Stimulated activated CD4-positive, alpha-beta T cell treated with anti-CD3 and anti-CD28 coated beads, Interleukin-12 subunit alpha, Interleukin-12 subunit beta, amount 100 ng/mL, for 24 hours (primary cell): ENCODE data around the gene AKR7A3.
"Not testable (repeated sequence)": the region's sequence is repeated elsewhere in the genome, so short reads cannot be mapped to it uniquely, and the experiment has no call there.

Experiments used
- DNase-seq, 2 experiments: peaks; one replicate each; pipeline ENCODE4 v3.0.0-alpha.2; 2020; ENCODE audit warnings: low read depth in 2 of 2

The AKR7A3 gene

DNA sequence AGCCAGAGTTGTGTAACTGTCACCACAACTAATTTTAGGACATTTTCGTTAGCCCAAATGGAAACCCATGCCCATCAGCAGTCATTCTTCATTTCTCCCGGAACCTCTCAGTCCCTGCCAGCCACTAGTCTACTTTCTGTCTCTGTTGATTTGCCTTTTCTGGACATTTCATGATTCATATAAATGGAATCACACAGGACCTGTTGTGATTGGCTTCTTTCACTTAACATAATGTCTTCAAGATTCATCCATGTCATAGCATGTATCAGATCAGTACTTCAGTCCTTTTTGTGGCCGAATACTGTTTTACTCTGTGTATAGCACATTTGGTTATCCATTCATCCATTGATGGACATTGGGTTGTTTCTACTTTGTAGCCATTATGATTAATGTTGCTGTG is 30.6 kb upstream of the AKR7A3 start:
- no peak for DNase-seq

DNA sequence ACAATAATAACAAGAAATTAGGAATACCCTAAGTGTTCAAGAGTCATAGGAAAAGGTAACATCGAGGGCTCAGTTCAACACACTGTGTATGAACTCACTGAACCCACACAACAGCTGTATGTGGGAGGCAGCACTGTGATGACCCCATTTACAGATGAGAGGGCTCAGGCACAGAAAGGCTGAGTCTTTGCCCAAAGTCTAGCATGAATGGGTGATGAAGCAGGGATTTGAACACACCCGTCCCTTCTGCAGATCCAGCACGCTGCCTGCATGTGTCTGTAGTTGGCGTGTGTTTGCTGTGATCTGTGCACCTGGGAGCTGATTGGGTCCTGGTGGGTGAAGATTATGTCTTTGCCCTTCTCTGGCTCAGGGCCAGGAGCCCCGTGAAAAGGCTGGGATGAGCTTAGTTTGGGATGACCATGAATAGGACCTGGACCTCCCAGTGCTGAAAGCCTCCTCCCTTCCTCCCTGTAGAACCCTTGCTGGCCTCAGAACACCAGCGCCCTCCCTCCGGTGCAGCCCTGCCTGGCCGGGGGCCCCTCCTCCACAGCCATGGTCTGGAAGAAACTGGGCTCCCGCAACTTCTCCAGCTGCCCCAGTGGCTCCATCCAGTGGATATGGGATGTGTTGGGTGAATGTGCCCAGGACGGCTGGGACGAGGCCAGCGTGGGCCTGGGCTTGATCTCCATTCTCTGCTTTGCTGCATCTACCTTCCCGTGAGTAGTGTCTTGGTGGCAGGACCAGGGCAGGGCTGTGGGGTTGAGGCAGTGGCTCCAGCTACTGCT is 28.7 kb upstream of the AKR7A3 start:
- no peak for DNase-seq

DNA sequence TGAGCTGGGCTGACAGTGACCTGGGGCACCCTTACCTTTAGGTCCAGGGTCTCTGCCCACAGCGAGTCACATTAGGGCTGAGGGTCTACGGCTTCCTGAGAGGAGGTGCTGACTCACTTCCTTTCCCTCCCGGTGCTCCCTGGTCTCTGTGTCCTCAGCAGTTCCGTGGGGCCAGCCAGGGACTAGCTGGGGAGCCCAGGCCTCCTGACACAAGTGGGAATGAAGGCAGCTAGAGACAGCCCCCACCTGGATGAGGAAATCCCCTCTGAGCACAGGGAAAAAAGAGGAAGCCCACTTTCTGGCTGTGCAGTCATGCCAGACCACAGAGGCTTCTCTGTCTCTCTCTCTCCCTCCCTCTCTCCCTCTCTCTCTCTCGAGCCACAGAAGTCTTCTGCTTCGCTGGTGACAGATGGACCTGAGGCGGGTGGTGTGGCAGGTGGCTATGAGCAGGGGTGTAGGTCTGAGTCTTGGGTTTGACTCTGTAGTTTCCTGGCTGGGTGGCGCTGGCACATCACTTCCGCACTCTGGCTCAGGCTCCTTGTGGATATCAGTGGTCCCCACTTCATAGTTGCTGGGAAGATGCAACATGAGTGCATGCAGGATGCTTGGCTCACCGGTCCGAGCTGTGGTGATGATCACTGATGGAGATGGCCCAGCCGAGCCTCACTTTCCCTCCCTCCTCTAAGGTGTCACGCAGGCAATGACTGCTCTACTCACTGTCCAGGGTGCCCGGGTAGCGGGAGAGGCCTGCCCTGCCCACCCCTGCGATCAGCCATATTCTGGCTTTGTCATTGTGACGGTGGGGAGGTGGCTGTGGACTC is 27.0 kb upstream of the AKR7A3 start:
- no peak for DNase-seq

DNA sequence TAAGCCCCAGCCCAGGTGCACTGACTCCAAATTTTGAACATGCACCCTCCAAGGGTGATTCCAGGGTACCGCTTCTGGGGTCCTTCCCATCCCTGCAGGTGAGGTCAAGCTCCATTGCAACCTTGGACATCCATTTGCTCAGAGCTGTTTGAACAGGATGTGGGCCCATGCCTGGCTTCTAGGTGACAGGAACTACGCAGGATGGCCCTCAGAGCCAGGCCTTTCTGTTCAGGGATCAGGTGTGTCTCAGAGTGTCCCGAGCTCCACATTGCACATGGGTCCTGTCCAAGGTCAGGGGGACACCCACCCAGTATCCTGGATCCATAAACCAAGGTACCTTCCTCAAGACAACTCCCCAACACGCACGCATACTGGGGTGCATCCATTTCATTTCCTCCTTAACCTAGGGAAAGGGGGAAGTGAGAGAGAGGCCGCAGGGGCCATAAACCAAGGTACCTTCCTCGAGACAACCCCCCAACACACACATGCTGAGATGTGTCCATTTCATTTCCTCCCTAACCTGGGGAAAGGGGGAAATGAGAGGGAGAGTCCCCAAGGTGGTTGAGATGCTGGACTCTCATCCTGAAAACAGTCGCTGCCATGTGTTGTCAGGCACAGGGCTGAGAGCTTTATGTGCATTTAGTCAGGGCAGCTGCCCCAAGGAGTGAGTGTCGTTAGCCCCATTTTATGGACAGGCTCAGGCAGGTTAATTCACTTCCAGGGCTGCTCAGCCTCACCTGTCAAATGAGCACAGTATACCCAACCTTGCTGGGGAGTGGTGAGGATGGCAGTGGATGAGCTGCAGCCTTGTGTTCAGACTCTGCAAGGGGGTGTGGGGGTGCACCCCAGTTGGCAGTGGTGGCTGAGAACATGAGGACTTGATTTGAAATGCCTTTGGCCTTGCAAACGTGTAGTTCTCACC is 25.7 kb upstream of the AKR7A3 start:
- no peak for DNase-seq

DNA sequence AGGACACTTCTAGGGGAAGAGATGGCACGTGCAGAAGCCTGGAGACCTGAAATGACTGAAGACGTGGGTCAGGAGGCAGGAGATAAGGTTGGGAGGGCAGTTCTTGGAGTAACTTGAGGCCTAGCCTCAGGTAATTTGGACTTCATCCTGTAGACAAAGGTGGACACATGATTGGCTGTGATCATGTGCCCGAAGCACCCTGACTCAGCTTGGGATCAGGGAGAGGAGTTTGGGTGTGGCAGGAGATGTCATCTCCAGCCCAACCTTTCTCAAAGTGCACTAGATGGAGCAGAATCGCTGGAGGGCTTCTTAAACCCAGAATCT is 25.0 kb upstream of the AKR7A3 start:
- DNase-seq, result no peak

DNA sequence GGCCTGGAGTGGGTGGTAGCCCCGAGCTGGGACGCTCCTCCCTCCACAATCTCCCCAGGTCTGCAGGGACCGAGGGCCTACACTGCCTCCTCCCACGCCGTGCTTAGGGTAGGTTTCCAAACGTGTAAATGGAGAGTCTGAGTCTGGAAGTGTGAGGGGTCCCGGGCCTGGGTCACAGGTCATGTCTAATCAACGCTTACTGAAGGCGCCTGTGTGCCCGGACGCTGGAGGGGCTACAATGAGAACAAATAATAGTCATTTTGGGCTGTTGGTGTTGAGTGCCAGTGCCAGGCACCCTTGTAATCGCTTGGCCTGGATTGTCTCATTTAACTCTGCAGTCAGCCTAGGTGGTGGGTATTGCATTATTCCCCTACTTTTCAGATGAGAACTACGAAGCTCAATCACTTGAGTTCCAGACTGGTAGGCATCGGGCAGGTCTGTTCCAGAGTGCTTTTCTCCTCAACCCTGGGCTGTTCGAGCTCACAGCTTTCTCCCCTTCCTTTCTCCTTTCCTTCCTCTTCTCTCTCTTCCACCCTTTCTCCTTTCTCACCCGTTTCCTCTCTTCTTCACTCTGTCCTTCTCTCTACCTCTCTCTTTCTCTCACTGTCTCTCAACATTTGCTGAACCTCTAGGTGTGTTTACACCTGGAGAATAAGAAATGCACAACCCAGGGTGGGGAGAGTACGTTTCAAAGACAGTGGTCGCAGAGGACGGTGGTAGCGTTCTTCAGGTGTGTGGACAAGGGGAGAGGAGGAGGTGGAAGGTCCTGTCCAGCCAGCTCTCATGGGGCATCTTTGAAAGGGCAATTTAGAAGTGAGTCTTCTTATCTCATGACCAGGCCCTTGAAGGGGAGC is 24.4 kb upstream of the AKR7A3 start:
- no peak for DNase-seq

DNA sequence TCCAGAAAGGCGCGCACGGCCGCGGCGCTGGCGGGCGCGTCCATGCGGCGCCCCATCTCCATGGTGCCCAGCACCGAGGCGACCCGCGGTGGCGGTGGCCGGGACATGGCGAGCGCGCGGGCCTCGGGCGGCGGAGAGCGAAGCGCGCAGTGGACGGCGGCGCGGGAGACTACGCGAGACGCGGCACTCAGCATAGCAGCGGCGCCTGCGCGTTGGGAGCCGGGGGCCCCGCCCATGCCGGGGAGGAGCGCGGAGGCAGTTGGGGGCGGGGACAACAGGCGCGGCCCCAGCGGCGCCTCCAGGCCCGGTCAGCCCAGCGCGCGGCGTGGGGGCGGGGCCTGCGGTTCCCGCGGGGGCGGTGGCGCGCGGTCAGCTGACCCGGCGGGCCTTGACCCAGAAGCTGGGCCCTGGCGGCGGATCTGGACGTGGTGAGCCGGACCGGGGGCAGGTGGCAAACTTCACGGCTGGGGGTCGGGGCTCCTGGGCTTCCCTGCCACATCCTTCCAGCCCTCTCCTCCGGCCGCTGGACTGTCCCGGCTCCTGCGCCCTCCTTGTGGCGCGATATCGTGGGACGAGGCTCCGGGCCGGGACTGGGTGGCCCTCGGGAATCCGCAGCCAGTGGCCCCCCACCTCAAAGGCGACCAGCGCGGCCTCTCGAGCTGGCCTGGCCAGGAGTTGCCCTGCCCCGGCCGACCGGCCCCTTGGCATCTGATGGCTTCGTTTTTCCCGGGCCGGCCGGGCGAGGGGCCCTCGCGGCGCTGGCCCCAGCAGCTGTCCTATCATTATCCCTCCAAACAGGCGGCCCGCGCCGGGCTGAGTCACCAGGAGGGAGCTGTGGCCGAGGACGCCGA is 23.6 kb upstream of the AKR7A3 start, which contains the start of the genes AKR7A2 and SLC66A1:
TSS of gene AKR7A2 (minus strand) at position 214 of the 851 bp plus-strand sequence. CDS start at position 194, 20 bp downstream.
TSS of gene SLC66A1 (plus strand) at position 396 of the 851 bp plus-strand sequence. CDS start 5,352 bp downstream, outside the sequence.
- peak; percentile 84 to 85 for DNase-seq

DNA sequence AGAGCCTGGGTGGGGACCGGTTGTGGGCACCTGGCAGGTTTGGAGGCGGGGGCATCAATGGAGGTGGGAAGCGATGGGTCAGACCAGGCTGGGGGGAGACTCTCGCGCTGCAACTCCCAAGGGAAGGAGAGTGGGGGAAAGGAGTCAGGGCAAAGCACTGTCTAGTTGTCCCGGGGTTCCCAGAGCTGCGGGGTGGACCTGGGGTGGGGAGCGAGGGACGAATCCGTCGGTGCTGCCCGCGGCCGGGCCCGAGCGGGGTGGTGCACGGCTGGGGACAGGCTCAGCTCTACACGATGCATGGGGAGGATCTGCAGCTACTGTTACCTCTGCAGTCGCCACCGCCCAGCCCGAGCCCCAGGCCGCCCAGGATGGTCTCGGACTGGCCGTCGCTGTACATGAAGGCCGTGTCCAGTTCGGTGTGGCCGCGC is 22.9 kb upstream of the AKR7A3 start:
- no peak for DNase-seq

DNA sequence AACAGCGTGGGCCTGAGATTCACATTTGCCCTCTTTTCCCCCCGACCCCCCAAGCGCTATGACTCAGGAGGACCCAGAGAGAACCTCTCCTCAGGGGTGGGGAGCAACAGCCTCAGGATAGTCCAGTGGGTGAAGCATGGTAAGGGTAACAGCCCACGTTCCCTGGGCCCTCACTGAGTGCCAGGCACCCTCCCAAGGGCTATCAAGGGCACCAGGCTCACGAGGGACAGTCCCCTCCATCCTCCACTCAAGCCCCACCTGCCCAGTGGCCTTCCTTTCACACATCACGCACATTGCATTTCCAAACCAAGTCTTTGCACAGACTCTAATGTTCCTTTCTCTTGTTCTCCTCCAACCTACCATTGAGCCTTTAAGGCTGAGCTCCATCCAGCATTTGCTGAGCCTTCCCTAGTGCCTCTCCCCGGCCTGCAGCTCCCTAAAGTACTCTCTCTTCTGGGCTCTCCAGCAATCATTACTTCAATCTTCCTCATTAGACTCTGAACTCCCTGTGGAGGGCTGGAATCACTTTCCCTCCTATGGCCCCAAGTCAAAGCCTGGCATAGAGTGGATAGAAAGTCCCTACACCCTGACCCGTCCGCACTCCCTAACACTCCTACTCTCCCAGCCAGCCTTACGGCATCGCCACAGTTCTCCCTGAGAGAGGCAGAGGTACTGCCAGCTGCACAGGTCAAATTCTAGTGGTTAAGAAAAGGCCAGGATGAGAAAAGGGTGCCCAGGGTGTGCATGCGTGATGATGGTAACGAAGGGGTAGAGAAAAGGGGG is 22.3 kb upstream of the AKR7A3 start:
- no peak for DNase-seq

DNA sequence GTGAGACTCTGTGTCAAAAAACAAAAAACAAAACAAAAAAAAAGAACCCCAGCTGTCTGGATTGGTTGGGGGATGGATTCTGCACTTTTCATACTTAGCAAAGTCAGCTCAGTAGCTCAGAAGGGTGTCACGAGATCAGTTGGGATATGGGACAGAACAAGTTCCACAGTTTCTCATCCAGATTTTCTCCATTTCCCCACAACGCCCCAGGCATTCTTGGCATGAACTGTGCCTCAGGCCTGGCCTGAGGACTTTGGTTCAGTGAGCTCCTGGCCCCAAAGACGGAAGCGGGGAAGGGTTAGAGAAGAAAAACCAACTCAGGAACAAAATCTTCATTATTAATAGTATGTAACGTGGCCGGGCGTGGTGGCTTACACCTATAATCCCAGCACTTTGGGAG is 21.5 kb upstream of the AKR7A3 start:
- DNase-seq, result no peak

DNA sequence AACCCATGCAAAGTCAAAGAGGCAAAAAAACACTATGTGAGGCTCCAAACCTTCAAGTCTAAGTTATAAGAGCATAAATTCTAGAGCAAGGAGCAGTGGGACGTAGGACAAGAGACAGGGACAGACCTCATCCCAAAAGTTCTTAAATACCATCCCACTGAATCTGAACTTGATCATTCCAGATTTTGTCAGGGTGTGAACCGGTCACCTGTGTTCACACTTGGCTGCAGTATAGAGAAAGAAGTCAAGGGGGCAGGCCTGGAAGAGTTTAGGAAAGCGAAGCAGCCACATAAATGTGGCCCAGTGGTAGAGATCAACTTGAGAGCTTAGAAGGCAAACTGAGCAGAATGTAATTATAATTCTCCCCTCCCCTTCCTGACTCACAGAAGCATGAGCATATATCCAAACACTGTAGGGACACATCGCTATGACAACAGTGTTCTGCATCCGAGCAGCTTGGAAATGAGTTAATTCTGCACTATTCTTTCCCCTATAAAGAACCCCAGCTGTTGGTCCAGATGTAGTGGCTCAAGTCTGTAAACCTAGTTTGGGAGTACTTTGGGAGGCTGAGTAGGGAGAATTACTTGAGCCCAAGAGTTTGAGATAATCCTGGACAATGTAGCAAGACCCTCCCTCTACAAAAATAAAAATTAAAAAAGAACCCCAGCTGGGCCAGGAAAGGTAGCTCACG is 20.7 kb upstream of the AKR7A3 start:
- DNase-seq, result no peak

DNA sequence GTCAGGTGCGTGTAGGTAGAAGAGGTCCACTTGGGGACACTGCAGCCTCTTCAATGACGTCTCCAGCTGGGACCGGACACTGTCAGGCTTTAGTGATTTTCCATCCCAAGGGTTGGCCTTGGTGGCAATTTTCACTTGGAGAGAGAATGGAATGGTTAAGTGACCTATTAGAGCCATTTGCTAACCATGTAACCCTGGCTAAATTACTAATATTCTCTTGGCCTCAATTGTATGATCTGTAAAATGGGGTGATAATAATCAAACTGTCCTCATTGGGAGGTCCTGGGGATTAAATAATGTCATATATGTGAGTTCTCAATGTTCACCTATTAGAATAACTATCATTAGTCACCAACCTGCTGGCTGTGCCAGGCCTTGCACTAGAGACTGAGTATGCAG is 19.9 kb upstream of the AKR7A3 start:
- no peak for DNase-seq

DNA sequence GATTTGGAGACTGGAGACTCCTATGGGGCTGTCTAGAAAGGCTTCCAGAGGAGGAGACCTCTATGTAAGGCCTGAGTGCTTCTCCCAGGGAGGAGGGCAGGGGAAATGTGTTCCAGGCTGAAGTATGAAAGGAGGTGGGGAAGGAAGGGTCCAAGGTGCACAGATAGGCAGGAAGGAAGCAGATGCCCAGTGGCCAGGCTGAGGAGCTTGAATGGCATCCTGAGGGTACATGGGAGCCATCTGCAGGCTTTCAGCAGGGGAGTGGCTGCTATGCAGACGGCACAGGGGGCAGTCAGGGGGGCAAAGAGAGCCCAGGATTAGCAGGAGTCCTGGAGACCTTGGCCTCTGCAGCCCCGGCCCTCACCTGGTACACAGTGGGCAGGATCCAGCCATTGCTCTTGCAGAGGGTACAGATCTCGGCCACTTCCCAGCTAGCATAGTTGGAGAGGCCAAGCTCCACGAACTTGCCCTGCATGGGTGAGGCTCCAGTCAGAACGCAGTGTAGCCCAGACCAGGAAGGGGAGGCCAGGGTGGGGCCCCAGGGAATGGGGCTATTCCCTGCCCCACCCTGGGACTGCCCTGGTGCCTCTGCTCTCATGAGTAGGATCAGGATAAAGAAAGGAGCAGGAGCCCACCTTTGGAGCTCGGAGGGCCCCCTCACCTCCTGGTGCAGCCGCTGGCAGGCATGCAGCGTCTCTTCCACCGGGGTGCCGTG is 19.4 kb upstream of the AKR7A3 start:
- no peak for DNase-seq

DNA sequence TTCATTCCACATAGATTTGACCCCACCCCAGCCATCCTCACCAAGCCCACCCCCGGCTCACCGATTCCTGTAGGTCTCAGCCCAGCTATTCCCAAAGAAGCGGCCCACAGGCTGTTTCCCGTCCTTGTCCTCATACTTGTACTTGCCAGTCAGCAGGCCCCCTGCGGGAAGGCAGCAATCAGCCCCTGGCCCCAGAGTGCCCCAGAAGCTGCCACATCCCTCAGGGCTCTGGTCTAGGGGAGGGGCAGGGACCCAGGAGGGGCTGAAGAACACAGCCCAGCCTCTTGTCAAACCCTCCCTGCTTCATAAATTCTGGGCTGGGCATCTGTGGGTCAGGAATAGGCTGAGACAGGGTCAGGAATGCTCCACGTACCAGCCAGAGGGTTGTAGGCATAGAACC is 18.4 kb upstream of the AKR7A3 start:
- no peak for DNase-seq

DNA sequence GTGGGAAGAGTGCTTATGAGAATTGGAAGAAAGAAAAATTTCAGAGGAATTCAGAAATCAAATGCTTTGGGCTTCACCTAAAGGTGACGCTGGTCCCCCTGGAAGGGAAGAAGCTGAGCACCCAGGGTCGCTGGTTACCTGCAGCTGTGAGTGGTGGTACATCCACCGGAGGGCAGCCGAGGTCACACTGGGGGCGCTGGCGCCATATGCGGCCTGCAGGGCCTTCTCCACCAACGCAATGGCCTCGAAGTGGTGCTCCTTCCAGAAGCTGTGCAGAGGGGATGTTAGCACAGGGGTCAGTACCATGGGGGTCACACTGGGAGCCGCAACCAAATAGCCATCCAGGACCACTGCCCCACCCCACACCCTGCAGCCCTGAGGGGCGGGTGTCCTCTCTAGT is 17.3 kb upstream of the AKR7A3 start:
- no peak for DNase-seq

DNA sequence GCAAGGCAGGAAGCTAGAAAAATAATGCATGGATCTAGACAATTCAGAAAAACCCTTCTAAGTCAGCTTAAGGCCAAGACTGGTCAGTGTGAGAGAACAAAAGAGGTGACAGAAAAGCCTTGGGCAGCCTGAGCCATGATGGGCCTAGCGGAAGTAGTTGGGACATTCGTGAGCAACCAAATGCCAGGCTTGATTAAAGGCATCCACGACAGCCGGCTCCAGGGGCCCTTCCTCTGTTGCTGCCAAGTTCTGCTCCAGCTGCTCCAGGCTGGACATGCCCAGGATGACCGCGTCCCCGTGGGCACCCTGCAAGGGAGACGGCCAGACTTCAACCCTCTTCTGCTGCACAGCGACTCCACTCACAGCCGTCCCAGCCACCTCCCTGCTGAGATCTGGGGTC is 15.5 kb upstream of the AKR7A3 start:
- DNase-seq, result not testable (repeated sequence)

DNA sequence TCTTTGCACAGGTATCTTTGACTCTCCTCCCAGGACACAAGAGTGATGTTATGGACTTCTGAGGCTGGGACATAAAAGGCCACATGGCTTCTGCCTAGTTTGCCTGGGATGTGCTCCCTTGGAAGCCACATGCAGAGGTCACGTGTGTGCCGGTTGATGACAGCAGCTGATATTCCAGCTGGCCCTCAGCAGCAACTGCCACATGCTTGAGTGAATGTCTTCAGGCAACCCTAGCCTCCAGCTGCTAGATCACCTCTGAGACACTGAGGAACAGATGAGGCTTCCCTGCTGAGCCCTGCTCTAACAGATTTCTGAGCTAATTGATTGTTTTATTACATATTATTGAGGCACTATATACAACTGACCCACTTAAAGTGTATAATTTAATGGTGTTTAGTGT is 11.6 kb upstream of the AKR7A3 start:
- no peak for DNase-seq

DNA sequence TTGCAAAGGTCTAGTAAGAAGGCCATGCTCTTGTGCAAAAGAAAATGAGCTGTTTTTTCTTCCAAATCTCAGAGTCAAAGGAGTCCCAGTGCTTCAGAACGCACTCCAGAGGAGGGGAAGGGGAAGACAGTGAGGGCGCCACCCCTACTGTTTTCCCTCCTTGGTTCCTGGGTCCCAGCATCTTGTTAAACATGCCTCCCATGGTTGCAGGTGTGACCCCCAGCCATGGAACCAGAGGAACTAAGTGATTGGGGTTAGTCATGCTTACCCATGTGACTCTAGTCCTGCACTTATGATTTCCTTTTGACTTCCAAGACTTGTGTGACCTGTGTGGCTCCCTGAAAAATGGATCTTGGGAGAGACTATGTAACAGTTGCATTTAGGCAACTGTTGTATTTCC is 6.1 kb upstream of the AKR7A3 start:
- no peak for DNase-seq
